22Rv1 (cell line): ENCODE results near the gene GPC1.

ENCODE experiments used
- ZFX ChIP-seq: fragments of 450-650 bp; IDR thresholded peaks from 2 replicates; pipeline ENCODE4 v1.6.1; 2017; ENCODE audit warnings: antibody characterized with exemption, borderline replicate concordance
- TF ChIP-seq, protein P1 (sequence below): fragments of 450-650 bp; IDR thresholded peaks from 2 replicates; pipeline ENCODE4 v1.5.1; 2017; ENCODE audit warnings: mild to moderate bottlenecking

DNA sequence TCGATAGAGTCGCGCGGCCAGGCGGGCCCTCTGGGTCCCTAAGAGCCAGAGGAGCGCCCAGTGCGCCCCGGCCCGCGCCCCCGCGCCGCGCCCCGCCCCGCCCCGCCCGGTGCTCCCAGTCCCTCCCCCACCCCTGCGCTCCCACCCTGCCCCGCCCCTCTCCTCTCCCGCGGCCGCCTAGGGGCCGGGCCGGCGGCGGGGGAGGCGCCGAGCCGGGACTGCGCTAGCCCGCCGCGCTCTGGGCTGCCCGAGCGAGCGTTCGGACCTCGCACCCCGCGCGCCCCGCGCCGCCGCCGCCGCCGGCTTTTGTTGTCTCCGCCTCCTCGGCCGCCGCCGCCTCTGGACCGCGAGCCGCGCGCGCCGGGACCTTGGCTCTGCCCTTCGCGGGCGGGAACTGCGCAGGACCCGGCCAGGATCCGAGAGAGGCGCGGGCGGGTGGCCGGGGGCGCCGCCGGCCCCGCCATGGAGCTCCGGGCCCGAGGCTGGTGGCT is at the start of gene GPC1:
- TF ChIP-seq, protein P1, sequence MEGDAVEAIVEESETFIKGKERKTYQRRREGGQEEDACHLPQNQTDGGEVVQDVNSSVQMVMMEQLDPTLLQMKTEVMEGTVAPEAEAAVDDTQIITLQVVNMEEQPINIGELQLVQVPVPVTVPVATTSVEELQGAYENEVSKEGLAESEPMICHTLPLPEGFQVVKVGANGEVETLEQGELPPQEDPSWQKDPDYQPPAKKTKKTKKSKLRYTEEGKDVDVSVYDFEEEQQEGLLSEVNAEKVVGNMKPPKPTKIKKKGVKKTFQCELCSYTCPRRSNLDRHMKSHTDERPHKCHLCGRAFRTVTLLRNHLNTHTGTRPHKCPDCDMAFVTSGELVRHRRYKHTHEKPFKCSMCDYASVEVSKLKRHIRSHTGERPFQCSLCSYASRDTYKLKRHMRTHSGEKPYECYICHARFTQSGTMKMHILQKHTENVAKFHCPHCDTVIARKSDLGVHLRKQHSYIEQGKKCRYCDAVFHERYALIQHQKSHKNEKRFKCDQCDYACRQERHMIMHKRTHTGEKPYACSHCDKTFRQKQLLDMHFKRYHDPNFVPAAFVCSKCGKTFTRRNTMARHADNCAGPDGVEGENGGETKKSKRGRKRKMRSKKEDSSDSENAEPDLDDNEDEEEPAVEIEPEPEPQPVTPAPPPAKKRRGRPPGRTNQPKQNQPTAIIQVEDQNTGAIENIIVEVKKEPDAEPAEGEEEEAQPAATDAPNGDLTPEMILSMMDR = no peak
- TF ChIP-seq ZFX = no peak
